ENCODE data around the gene HRH1. TPM values are rescaled to one million over a fixed set of nuclear protein-coding genes. Genes with fewer than 3 reads are reported as not detected.

Gene HRH1
- total RNA-seq, 1 experiment from 2014 or later, result 22.6 TPM

- no peak for DNase-seq (ENCODE audit: low read depth)
Observed at GRCh38 chr3:11307830-11308432, 153.6 kb downstream of the HRH1 start.

- no peak for DNase-seq (ENCODE audit: low read depth)
Observed at GRCh38 chr3:11310258-11310657, 156.0 kb downstream of the HRH1 start.

- no peak for DNase-seq (ENCODE audit: low read depth)
Observed at GRCh38 chr3:11312166-11312565, 157.9 kb downstream of the HRH1 start.

Other genes with a start within 250 kb of the HRH1 start
- gene SLC6A1, start 161.7 kb upstream of the HRH1 start, total RNA-seq (2014; rRNA removed; shearing (Covaris generic)), result not detected in 2 replicates
- 103 and 110 TPM in 2 replicates for gene ATG7, start 117.9 kb downstream of the HRH1 start, total RNA-seq (2014; rRNA removed; shearing (Covaris generic))

All from RPMI7951 (cell line).